TTC549 (cell line): Measurements from ENCODE around the gene RPL27A.

ENCODE experiments used
- FAIRE-seq: peaks from 2 replicates; lab custom pipeline; 2012; peaks lifted over from hg19 to GRCh38; lab: Jason Lieb, UNC

RPL27A gene

DNA sequence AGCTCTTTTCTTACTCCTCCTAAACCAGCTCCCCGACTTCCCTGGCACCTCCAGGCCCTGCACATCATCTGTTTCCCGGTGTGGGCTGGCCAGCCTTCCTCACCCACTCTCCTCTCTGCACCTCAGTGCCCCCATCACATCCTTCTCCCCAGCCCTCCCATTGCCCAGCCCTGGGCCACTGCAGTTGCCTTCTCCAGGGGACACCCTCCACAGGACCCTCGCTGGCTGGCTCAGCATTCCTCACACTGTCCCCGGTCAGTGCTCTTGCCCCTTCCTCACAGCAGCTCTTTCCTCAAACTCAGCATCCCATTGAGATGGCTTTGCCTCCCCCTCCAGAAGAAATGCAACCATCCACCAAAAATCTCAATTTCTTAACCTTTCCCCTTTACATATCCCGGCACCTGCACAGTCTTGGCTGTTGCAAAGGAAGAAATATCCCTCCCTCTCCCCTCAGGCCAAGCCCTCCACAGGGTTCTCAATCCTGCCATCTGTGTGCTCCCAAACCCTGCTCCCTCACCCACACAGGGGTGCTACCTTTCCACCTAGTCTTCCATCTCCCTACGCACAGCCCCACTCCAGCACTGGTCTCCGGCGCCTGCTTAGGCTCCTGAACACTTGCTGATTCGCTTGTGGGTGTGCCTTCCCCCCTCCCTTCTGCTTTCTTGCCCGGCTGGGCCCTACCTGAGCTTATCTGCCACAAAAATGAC, 19.5 kb downstream of the RPL27A start:
- no peak for FAIRE-seq

DNA sequence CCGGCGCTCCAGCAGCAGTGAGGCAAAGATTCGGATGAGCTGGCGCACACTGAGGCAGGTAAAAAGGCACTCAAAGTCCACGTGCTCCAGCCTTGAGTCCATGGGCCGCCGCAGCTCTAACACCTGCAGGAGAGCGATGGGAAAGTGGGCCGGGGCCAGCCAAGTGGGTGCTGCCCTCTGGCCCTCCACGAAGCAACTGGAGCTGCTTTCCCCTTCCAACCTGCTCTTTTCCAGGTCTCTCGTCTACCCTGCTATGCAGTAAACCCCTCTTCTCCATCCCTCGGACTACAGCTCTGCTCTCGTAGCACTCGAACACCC, 20.0 kb downstream of the RPL27A start:
- no peak for FAIRE-seq

DNA sequence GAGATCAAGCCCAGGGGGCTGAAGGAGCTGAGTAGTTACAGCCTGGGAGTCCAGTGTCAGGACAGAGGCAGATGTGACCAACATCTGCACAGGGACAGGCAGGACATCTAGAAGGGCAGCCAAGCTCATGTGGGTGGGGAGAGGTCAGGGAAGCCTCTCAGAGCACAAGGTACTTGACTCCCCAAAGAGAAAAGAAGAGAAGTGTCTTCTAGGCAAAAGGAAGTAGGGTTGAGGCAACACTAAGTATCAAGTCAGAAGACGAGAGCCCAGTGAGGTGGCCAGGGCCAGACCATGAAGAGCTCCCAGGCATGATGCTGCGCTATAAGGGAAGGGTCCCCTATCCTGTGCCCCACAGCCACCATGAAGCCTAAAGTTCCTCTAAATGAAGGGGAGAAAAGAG, 21.5 kb downstream of the RPL27A start:
- FAIRE-seq, result no peak

DNA sequence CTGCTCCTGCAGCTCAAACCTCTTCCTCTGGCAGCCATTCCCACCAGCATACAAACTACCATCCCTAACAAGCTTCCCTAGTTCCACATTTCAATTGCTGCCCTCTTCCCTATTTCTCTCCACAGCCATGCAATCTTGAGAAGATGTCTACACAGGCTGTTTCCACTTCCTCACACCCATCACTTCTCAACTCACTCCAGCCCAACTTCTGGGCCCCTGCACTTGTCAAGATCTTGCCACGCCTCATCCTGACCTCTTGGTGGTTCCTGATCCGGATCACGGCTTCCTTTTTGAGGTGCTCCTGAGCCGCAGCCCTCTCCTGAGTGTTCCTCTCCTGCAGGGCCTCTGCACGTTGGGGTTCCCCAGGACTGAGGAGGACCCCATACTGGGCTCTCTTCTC, 22.6 kb downstream of the RPL27A start:
- FAIRE-seq, result no peak

DNA sequence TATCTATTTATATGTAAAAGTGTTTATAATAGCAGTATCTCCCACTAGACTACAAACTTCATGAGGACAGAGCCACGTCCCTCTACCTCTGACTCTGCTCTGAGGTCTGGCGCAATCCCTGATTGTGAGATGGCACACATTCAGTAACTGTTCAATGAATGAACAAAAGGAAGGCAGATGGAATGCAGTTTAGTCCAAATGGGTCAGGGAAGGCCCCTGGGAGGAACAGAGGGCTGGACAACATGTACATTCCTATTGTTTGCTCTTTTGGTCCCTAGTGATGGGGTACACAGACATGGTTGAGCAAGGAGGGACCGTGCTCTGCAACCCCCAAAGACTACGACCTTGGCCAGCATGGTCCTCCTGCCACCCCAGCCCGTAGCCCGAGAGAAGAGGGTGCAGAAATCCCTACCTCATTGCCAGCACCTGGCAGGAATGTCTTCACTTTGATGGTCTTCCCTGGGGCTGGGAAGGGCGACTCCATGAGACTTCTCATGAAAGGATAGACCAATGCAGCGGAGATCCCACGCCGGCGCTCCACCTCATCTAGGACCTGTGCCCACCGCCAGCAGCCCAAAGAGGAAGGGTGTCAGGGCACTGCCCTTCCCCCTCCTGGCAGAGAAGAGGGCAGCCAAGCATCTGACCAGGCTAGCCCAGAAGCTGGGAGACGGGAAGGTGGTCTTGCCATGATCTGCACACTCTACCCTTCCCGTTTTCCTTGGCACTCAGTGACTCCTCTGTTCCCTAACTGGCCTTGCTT, 24.3 kb downstream of the RPL27A start:
- no peak for FAIRE-seq

DNA sequence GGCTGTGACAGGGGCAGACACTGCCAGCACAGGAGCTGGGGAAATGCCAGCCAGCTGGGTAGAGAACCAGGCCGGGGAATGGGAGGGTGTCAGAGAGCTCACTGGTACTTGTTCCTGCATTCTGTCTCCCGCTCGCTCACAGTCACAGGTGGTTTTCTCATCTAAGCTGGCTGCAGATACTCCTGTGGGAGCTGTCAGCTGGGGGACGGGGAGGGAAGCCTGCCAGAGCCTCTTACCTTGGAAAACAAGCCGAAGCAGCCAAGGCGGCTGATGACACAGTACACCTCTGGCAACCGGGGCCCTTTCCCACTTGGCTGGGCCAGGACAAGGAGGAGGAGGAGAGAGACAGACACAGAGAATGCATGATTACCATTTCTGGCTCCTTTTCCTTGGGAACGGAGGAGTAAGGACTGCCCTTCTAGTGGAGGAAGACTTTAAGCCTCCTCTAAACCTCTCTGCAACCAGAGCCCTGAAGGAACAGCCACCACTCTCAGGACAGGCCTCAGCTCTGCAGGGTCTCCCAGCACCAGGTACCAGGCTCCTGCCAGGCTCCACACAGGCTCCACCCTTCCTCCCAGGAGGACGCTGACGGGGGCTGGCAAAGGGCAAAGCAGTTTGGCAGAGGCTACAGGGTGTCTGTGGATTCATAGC, 25.1 kb downstream of the RPL27A start:
- no peak for FAIRE-seq

DNA sequence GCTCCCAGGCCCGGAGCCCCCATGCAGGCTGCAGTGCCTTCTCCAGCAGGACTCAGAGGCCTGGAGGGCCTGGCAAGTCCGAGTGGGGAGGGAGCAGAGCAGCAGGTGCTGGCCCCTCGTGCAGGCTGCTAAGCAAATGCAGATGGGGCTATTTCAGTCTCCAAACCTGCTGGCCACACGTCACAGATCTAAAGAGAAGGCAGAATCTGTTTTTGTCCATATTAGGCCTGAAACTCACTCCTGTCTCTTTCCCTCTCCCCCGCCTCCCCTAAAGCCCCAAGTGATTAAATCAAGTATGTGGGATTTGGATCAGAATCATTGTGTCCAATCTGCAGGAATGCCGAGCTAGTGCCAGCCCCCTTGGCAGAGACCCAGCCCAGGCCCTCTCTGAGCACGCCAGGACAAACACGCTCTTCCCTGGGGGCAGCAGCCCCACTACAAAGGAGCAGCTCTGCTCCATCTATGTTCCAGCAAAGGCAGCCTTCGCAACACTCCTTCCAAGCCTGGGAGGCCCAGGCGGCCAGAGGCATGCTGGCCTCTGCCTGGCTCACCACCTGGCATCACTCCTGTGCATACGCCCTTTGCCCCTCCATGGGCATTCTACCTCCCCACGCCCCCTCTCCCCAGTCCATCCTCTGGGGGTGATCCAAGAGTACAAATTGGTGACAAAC, 26.5 kb downstream of the RPL27A start:
- FAIRE-seq, result no peak

DNA sequence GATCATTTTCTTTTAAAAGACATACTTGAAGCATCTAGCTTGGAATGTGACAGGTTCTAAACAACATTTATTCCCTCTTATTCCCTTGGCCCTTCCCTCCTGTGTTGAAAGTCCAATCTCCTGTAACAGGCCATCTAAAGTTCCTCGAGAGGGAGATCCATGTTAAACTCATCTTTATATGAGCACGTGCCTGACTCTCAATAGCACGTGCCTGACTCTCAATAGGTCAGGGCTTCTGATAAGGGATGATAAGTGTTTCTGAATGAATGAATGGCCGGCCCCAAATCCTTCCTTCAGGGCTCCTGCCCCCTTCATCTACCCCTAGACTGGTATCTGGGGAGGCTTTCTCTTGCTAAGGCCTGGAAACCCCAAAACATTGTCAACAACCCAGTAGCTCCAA, 27.2 kb downstream of the RPL27A start:
- no peak for FAIRE-seq

DNA sequence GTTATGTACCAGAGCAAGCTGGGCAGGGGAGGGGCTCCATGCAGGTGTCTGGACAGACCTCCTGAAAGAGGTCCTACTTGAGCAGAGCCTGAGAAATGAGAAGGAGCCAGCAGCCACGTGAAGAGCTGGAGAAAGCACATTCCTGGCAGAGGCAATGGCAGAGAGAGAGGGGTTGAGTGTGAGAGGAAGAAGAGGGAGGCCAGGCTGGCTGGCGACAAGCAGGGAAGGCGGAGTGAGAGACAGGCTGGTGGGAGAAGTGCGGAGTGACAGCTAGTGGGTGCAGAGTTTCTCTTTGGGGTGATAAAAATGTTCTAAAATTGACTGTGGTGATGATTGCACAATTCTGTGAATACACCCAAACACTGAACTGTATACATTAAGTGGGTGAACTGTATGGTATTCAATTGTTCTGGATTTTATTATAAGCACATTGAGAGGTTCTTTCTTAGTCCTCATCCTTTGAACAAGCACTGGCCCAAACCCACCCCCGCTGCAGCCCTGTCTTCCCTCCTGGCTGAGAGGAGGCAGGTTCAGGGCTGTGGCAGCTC, 29.4 kb downstream of the RPL27A start:
- FAIRE-seq, result no peak

DNA sequence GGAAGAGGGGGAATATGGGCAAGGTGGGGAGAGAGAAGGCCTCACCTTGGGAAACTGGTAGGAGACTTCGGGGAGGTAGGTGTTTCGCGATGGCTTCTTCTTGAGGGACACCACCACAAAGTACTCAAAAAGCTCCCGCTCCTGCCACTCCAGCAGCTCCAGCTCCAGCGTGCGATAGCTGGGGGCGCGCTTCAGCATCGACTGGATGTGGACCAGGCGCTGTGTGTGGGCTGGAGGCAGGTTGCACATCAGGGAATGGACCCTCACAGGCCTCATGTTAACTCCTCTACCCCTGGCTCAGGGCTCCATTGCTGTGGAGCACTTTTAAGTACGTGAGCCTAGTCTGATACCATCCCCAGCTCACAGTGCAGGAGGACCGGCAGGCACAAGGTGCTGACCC, 29.9 kb downstream of the RPL27A start:
- FAIRE-seq, result no peak

DNA sequence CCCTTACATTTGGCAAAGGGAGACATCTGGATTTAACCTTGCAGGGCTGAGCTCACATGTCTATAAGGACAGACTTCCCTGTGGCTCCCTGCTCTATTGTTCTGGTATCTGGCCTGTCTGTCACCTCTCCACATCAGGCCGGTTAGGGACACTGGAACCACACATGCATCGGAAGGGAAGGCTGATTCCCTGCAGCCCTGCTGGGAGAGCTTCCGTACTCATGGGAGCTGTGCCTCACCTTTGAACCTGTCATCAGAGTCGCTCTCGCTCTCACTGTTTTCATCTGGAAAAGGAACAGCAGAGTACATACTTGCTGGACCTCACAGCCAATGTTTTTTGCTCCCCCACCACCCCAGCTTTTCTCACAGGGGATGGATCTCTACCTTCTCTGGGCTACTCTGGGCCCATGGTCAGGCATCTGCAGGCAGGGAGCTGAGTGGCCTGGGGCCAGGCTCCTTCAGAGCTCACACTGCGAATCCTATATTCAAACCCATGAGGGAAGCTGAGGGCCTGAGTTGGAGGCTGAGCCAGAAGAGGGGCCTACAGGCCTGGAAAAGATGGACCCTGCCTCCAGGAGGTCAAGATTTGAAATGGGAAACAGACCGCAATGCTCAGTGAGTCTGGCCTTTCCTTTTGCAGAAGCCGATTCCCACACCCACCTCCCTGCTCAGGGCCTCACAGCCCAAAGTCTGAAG, 31.3 kb downstream of the RPL27A start:
- FAIRE-seq, result no peak

DNA sequence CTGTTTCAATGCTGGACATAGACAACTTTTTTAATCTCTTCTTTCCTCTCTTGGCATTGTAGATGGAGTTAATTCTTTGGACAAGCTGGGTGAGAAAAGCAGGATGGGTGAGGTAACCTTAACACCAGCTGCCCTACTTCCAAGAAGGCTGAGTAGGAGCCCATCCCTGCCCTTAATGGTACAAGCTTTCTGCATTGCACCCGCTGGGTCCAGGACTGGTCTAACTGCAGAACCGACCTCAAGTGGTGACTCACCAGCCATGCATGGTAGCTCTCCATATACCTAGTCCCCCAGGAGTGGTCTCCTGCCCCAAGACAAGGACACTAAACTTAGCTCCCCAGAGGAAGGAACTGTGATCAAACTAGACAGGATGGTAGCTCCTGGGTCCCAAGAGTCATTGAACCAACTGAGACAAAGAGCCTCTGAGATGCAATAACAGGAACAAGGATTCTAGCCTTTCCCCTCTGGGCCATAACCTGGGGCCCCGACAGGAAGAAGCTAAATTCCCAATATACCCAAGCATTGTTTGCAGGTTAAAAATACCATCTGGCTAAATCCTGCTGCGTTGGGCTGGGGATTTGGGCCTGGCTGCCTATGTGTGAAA, 32.1 kb downstream of the RPL27A start:
- FAIRE-seq, result no peak

DNA sequence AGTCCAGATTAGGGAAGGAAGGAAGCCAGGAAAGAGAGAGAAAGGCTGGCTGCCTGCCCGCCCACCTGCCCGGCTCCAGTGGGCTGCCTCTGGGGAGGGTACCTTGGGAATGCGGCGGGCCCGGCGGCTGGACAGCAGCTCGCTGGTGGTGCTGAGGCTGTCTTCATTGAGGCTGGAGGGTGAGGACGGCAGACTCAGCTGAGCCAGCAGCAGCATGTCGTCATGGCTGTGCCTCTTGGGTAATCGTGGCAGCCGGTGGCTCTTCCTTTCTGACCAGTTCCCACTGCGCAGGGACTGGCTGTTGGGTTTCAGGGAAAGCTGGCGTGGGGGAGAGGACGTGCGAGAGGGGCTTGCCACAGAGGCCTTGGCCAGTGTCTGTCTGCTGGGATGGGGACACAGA, 32.9 kb downstream of the RPL27A start:
- FAIRE-seq, result no peak

DNA sequence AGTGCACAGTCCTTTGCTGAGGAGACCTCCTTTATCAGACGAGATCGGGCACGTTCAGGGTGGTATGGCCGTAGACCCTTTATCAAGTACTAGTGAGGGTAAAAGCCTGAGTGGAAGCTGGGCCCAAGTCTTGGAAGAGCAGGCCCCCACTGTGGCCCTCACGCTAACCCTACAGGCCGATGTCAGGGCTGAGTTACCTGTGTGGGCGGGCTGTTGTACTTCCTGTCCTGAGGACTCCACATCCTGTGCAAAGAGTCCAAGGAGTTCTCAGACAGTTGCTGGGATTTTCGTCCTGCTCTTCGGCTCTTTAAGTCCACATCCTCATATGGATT, 34.9 kb downstream of the RPL27A start:
- FAIRE-seq, result no peak

DNA sequence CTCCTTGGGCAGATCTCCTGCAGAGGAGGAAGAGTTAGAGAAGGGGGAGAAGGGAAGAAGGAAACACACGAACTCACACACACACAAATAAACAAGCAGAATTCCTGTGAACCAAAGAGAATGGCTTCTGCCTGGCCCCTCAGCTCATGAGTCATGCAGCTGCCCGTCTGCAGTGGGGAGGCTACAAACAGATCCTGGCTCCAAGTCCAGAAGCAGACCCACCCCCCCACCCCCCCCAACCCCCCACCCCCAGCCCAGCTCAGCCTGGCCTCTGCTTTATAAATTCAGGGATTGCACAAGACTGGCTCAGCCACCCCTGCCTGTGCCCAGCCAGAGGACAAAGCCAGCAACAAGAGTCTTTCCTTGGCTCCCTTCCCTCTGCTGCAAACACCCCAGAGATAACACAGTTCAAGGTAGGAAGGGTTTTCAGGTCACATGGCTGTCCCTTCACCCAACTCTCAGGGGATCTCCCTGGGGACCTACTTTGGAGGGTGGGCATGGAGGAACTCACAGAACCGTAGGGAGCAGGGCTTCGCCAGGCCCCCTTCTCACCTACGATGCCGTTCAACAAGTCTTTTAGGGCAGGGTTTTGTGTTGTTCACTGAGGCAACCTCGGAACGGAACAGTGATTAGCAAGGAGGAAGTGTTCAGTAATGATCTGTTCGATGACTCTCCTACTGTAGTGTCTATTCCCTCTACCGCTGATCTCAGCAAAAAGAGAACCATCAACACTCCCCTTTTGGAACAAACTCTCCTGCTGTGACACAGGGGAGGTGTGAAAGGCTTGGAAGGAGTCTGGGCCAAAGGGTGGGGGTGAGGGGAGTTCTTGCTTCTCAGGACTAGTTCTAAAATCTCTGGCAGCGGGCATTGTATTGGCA, 35.5 kb downstream of the RPL27A start:
- FAIRE-seq, result no peak

DNA sequence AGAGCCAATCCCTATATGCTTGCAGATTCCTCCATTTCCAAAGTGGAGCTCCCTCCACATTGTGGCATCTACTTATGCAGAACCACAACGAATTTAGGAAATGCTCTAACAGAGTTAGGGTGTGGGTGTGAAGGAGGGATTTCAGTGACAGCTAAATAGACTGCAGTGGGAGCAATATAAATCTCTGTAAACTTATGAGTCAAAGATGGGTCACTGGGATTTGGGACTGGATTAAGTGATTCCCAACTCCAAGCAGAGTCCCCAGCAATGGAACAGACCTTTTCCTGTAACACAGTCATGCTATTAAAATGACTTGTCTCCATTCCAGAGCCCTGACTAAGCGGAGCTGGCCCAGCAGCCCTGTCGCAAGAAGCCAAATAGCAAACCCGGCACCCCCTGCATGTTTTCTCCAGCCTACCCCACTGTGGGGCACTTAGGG, 36.6 kb downstream of the RPL27A start:
- no peak for FAIRE-seq

DNA sequence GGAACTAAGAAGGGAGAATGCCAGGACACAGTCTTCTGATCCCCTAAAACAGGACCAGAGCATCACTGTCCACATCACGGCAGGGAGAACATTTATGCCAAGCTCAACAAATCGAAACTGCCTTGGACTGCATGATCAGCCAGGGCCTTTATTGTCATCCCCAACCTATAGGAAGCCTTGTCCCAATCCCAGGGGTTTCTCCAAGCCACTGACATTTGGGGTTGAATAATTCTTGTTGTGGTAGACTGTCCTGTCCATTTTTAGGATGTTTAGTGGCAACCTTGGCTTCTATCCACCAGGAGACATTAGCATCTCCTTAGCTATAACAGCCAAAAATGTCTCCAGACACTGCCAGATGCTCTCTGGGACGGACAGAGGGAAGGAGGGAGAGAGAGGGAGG, 37.1 kb downstream of the RPL27A start:
- FAIRE-seq, result no peak

DNA sequence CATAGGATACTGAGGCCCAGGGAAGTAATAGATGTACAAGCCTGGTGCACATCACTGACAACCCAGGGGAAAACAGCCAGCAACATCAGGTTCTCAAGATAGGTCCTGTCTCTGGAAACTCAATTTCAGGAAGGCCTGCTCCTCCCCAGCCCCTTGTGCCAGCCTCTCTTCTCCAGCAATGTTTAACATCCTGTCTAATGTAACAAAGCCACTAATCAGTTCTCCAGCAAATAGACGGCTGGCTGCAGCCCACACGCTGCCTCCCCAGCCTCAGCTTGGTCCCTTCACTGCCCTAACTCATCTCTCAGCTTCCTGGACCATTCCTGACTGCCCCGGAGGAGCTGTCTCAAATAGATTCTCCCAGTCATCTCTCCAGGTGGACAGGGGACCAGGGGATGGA, 37.8 kb downstream of the RPL27A start:
- FAIRE-seq, result no peak

DNA sequence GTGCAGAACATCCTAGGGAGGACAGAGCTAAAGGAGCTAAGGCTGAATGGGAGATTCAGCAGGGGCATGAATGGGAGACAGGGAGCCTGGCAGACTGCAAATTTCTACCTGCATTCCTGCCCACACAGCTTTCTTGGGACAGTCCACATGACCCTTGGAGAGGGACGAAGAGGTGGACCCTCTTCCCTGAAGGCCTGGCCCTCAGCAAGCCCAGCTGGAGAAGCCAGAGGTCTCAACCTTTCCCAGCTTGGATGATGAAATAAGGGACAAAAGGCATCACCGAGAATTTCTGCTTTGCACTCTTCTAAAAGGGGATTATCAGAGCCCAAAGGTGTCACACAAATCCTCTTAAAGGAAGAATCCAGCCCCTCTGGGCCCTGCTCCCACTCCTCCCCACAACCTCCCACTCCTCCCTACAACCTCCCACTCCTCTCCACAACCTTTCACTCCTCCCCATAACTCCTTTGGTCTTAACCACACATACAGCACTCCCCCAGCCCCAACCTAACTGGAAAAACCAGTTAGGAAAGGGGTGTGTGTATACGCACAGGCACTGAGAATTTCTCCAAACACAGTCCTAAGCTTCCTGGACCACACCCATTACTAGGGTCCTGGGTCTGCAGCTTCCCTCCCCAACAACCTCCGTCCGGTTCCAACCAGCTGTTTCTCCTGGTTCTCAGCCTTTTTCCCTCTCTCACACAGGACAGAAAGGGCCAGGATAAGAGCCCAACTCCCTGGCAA, 38.4 kb downstream of the RPL27A start:
- FAIRE-seq, result no peak
